Stimulated activated CD8-positive, alpha-beta memory T cell treated with anti-CD3 and anti-CD28 coated beads, Interleukin-7, amount 100 ng/mL, for 1 hour (primary cell): ENCODE results near the gene ADGRE2.
"Not testable (repeated sequence)": the region's sequence is repeated elsewhere in the genome, so short reads cannot be mapped to it uniquely, and the experiment has no call there.

ENCODE experiments used
- DNase-seq, 2 donors: peaks; one replicate each; pipeline ENCODE4 v3.0.0-alpha.2; 2020; ENCODE audit warnings: low read depth in 2 of 2

The ADGRE2 gene

DNA sequence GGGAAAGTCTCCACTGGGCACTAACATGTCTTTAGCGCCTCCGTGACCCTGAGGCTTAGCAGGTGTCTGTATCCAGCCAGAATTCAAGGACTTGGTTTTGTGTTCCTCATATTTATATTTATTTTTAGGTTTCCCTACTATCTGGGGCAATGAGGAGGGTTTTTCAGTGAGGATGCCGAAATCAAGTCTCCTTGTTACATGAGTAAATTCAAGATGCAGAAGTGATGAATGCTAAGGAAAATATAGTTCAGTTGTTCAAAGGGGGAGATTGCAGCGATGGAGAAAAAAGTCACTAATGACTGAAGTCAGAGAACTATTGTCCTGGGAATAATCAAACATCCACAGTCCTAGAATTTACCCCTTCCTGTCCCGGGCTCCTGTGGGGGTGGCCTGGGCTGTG is 791 bp upstream of the ADGRE2 start:
- DNase-seq = no peak

GRCh38 chr19:14777645-14778044 is 715 bp downstream of the ADGRE2 start:
- not testable (repeated sequence) for DNase-seq

- DNase-seq = no peak
Observed at GRCh38 chr19:14775869-14776586, 2.3 kb downstream of the ADGRE2 start.

DNA sequence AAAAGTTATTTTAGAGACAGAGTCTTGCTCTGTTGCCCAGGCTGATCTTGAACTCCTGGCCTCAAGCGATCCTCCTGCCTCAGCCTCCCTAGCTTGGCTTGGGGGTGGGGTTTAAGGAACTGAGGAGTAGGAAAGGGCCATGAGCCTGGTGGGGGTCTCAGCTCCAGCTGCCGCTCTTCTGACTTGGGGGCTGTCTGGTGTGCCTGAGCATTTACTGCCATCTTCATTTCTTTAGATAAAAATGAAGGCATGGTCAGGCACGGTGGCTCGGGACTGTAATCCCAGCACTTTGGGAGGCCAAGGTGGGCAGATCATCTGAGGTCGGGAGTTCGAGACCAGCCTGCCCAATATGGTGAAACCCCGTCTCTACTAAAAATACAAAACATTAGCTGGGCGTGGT is 3.0 kb downstream of the ADGRE2 start:
- DNase-seq = not testable (repeated sequence)

DNA sequence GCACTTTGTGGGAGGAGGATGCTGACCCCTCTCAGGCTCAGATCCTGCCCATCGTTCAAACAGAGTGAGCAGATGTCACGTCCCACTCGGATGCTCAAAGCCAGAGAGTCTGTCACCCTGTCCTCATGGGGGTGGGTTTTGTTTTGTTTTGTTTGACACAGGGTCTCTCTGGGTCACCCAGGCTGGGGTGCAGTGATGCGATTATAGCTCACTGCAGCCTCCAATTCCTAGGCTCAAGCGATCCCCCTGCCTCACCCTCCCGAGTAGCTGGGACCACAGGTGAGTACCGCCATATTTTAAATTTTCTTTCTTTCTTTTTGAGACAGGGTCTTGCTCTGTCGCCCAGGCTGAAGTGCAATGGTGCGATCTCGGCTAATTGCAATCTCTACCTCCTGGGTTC is 4.0 kb downstream of the ADGRE2 start:
- no peak for DNase-seq

DNA sequence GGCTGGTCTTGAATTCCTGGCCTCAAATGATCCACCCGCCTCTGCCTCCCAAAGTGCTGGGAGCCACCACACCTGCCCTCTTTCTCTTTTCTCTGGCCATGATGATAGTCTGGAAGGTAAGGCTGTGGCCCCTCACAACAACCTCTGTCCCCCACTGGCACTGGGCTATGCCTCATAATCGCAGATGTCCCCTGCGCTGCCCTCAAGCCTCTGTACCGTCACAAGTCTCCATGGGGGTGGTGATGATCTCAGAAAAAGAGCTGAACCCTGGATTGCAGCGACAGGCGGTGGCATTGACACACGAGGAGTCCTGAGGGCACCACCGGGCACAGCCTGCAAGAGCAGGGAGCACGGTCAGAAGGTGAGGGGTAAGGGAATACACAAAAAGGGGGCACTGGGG is 4.6 kb downstream of the ADGRE2 start:
- DNase-seq = not testable (repeated sequence)

DNA sequence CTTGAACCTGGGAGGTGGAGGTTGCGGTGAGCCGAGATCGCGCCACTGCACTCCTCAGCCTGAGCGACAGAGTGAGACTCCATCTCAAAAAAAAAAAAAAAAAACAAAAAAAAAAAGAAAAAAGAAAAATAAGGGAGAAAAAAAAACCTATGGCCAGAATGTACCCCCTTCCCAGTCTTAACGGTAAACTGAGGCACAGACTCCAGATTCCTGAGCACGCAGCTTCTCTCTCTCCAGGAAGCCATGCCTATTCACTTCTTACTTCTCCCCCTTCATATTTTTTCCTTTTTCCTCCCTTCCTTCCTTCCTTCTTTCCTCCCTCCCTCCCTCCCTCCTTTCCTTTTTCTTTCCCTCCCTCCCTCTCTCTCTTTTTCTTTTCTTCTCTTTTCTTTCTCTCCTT is 5.4 kb downstream of the ADGRE2 start:
- DNase-seq = no peak

DNA sequence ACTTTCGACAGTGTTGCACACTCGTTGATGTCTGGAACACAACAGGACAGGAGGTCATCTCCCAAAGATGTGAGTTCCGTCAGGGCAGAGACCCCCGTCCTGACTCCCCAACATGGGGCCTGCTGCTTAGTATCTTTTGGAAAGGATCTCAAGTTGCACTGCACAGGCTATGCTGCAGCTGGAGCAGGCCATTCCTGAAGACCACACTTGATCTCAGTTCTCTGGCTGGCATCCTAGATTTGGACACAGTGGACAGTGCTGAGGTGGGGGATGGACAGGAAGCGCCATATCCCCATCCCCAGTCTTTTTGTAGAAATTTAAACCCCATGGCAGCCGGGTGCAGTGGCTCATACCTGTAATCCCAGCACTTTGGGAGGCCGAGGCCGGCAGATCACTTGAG is 5.9 kb downstream of the ADGRE2 start:
- no peak for DNase-seq

- DNase-seq = no peak
Observed at GRCh38 chr19:14770944-14771839, 7.2 kb downstream of the ADGRE2 start.

DNA sequence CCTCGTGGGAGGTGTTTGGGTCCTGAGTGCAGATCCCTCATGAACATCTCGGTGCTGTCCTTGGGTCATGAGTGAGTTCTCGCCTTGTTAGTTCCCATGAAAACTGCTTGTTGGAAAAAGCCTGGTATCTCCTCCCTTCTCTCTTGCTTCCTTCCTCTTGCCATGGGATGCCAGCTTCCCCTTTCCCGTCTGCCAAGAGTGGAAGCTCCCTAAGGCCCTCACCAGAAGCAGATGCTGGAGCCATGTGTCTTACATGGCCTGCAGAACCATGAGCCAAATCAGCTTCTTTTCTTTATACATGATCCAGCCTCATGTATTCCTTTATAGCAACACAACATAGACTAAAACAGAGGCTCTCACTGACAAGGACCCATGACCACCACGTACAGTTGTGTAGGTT is 8.2 kb downstream of the ADGRE2 start:
- no peak for DNase-seq

GRCh38 chr19:14769201-14769600 is 9.2 kb downstream of the ADGRE2 start:
- DNase-seq = no peak

DNA sequence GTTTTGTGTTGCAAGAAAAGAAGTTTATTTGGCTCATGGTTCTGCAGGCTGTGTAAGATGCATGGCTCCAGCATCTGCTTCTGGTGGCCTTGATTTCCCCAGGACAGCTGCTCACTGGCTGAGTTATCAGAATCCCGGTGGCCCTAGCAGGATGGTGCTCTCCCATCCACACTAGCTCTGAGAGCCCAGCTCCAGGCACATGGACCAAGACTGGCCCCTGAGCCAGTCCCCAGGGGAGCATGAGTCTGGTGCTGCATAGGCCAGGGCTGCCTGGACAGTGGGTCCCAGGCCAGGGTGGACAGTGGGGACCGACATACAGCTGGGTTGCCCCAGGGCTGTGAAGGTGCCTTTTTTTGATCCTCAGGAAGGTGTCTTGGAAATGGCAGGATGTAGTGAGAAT is 10.4 kb downstream of the ADGRE2 start:
- DNase-seq = no peak

DNA sequence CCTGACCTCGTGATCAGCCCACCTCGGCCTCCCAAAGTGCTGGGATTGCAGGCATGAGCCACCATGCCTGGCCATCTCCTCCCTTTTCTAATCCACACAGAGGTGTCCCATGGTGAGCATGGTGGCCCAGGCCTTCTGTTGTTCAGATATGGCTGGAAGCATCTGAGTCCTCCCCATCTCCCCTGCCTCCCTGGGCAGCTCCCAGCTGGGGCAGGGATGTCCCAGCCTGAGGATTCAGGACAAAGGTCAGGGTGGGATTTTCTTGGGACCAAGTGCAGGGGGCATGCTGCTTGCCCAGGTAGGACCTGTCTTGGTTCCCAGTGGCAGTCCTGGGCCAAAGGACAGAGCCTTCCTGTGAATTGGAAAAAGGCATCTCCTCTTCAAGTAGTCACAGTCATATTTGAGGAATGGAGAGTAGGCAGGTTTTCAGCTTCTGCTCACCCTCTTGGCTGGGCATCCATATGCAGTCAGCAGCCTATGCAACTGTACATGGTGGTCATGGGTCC is 10.8 kb downstream of the ADGRE2 start:
- no peak for DNase-seq

DNA sequence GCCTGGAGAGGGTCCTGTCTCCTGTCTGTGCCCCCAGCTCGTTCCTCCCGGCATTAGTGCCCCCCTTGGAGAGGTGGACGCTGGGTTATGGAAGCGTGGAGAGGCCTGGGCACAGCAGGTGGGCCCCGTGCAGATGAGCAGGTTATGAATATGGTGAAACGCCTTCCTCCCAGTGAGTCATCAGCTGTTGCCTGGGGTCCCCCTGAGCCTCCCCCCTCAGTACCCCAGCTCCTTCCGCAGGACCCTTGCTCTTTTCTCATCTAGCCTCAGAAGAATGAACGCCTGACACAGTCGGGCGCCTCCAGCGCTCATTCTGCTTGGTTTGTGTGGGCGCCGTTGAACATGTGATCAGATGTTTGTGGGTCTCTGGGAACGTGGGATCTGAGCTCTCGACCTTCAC is 12.5 kb downstream of the ADGRE2 start:
- not testable (repeated sequence) for DNase-seq

- DNase-seq = not testable (repeated sequence)
Observed at GRCh38 chr19:14765403-14765802, 13.0 kb downstream of the ADGRE2 start.

DNA sequence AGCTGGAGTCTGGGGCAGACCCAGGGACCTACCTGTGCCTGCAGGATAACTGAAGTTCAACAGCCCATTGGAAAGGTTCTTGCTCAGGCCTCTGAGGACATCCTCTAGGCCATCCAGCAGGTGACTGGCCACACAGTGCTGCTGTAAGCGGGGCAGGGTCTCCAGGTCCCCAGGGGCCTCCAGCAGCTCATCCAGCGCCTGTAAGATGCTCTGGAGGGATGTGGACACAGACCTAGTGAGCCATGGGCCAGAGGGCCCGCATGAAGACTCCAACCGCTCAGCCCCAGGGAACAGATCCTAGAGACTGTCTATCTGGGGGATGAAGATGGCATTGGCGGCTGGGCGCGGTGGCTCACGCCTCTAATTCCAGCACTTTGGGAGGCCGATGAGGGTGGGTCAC is 14.0 kb downstream of the ADGRE2 start:
- no peak for DNase-seq

DNA sequence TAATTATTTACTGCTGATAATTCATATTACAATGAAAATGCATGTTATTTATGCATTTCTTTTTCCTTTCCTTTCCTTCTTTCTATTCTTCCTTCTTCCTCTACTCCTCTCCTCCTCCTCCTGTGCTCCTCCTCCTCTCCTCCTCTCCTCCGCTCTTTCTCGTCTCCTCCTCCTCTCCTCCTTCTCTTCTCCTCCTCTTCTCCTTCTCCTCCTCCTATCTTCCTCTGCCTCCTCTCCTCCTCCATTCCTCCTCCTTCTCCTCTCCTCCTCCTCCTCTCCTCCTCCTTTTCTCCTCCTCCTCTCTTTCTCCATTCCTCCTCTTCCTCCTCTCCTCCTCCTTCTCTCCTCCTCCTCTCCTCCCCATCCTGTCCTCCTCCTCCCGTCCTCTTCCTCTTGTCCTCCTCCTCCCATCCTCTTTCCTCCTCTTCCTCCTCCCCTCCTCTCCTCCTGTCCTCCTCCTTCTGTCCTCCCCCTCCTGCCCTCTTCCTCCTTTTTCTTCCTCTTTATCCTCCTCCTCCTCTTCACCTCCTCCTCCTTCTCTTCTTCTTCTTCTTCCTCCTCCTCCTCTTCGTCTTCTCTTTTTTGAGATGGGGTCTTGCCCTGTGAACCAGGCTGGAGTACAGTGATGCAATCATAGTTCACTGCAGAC is 14.7 kb downstream of the ADGRE2 start:
- DNase-seq = no peak

- DNase-seq = no peak
Observed at GRCh38 chr19:14762111-14762510, 16.2 kb downstream of the ADGRE2 start.

GRCh38 chr19:14761607-14762006 is 16.8 kb downstream of the ADGRE2 start:
- DNase-seq = no peak

DNA sequence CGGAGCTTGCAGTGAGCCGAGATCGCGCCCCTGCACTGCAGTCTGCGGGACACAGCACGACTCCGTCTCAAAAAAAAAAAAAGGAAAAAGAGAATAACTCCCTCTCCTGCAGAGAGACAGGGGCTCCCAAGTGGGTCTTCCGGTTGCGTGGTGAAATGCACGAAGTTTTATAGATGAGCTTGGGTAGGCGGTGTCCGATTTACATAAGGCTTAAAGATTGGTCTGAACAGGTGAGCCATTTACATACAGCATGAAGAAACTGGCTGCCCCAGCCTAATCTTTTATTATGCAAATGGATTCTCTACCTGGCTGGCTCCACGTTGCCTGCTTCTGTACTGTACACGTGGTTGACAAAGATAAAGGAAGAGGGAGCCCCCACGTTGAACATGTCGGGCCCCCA is 19.5 kb downstream of the ADGRE2 start:
- no peak for DNase-seq

- no peak for DNase-seq
Observed at GRCh38 chr19:14748601-14749000, 29.8 kb downstream of the ADGRE2 start.

DNA sequence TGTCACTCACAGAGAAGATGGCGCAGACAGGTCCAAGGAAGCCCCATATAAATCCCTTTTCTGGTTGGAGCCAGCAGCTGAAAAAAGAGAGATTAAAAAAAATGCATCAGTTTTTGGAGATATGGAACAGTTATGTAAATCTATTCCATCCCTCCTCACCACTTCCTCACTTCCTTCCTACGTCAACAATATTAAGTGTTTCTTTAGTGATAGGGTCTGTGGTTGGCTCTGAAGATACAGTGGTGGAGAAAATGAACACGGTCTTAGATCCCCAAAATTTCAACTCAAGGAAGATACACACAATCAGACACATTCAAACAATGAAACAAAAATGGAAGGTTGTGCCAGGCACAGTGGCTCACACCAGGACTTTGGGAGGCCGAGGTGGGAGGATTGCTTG is 31.5 kb downstream of the ADGRE2 start:
- DNase-seq = no peak
